ENCODE measurements around the gene MMP7. TPM values are rescaled to one million over a fixed set of nuclear protein-coding genes. Genes with fewer than 3 reads are reported as not detected.

The MMP7 gene
- total RNA-seq, 1 experiment from 2014 or later, result not detected

DNA sequence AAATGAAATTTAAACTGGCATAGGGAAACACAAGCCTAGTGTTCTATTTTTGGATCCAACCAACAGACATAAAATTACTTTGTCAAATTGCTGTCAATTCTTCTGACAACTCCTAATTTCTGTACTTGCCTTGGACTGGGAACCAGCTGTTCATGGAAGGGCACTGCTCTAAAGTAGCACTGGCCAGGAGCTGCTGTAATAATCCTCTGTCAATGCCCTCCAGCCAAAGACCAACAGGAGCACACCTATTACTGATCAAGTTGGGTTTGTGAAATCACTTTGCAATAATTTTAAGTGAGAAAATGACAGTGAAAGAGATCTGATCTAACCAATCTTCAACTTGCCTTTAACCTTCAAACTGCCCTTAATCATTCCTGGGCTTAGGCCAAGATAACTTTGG lies 59.1 kb downstream of the MMP7 start:
- H3K79me1 ChIP-seq (ENCODE audit: insufficient read depth, low read depth, low read length, poor library complexity, severe bottlenecking), result no peaks in the 10 kb centered on the region
- H4K8ac ChIP-seq (replicated peaks; ENCODE audit: insufficient read length, low read depth, low read length), result no peak overlapping the region
- no peak overlapping the region for H4K5ac ChIP-seq (ENCODE audit: insufficient read length, low read depth, low read length)
- TF ChIP-seq CTCF (conservative IDR thresholded peaks at IDR 0.05), result no peak
- no peak overlapping the region for H3K4ac ChIP-seq (ENCODE audit: low read depth, low read length)
- no peak overlapping the region for H2BK12ac ChIP-seq (ENCODE audit: insufficient read length, low read depth, low read length)
- no peak overlapping the region for H3K9ac ChIP-seq (ENCODE audit: extremely low read depth, insufficient read length, low read length)
- Mint-ChIP-seq H3K27ac (no peak overlapping the region), H3K36me3 (ENCODE audit: insufficient read depth in 1 of 3, low read depth in 3 of 3) (no peaks in the 10 kb centered on the region), H3K4me1 (peaks cover 3 to 4% of the 10 kb centered on the region in 2 experiments; a peak in 3 of 4 replicates), H3K4me3 (no peak overlapping the region), H3K27me3 (ENCODE audit: low read depth) (no peaks in the 10 kb centered on the region; the same call in 1 of the 2 replicates), H3K9me3 (no peaks in the 10 kb centered on the region)
- no peaks in the 10 kb centered on the region for H3K79me2 ChIP-seq (ENCODE audit: insufficient read depth, low read length)
- no peaks in the 10 kb centered on the region for H3K27me3 ChIP-seq (ENCODE audit: insufficient read depth, low read length)
- H3K18ac ChIP-seq (ENCODE audit: insufficient read length, low read depth, low read length), result no peak overlapping the region
- H3K56ac ChIP-seq (ENCODE audit: insufficient read length, low read depth, low read length), result no peak overlapping the region
- H4K20me1 ChIP-seq (ENCODE audit: control insufficient read depth, insufficient read depth, insufficient read length), result no peaks in the 10 kb centered on the region
- no peak for DNase-seq
- no peak overlapping the region for H3T11ph ChIP-seq (ENCODE audit: low read length)
- H3K4me2 ChIP-seq (ENCODE audit: insufficient read depth, insufficient read length, low read length), result no peak overlapping the region
- no peak overlapping the region for H2AK5ac ChIP-seq (ENCODE audit: insufficient read length, low read length)
- H3K4me1 ChIP-seq (ENCODE audit: insufficient read depth, low read length), result no peaks in the 10 kb centered on the region
- H2AFZ ChIP-seq (ENCODE audit: low read length), result no peak overlapping the region
- no peak overlapping the region for H2BK20ac ChIP-seq (ENCODE audit: low read depth, low read length, poor library complexity, severe bottlenecking)
- H3K14ac ChIP-seq (ENCODE audit: insufficient read depth, low read length), result no peak overlapping the region
- H3K23ac ChIP-seq (ENCODE audit: insufficient read length, low read depth, low read length), result no peak overlapping the region
- no peaks in the 10 kb centered on the region for H3K9me3 ChIP-seq (ENCODE audit: control insufficient read depth, low read depth, low read length)
- H2BK120ac ChIP-seq (ENCODE audit: low read depth, low read length, poor library complexity, severe bottlenecking), result no peak overlapping the region
- no peaks in the 10 kb centered on the region for H3K23me2 ChIP-seq (ENCODE audit: insufficient read length, low read depth, low read length, poor library complexity, severe bottlenecking)
- H4K91ac ChIP-seq (ENCODE audit: insufficient read length, low read depth, low read length), result no peak overlapping the region
- H2BK15ac ChIP-seq (ENCODE audit: low read depth, low read length), result no peak overlapping the region
- no peak overlapping the region for H2BK5ac ChIP-seq (ENCODE audit: insufficient read length, low read length)
- no peak overlapping the region for H3K27ac ChIP-seq (ENCODE audit: insufficient read length, low read depth, low read length)

Other genes starting within 250 kb of the MMP7 start
- gene BIRC3, start 213.3 kb downstream of the MMP7 start, total RNA-seq (2021), result 0.04 and 0.18 TPM in 2 replicates
- 28.2 and 29.1 TPM in 2 replicates for gene BIRC2, start 183.5 kb downstream of the MMP7 start, total RNA-seq (2021)
- 76.7 and 77.8 TPM in 2 replicates for gene TMEM123, start 78.0 kb downstream of the MMP7 start, total RNA-seq (2021)
- gene MMP20, start 94.6 kb upstream of the MMP7 start, total RNA-seq (2021), result not detected in 2 replicates
- not detected in 2 replicates for gene MMP27, start 175.0 kb upstream of the MMP7 start, total RNA-seq (2021)
- not detected in 2 replicates for gene MMP8, start 194.2 kb upstream of the MMP7 start, total RNA-seq (2021)
- 0.20 TPM in 1 of 2 replicates, not detected in the other for gene MMP10, start 249.9 kb upstream of the MMP7 start, total RNA-seq (2021)